GM12801 (cell line): ENCODE measurements around the gene VAV2.

ENCODE experiments used
- CTCF ChIP-seq: IDR thresholded peaks from one replicate; pipeline ENCODE4 v1.5.1; 2011; ENCODE audit warnings: control low read depth; ENCODE audit not compliant: insufficient read length; ENCODE audit errors: extremely low read depth

The VAV2 gene

GRCh38 chr9:133779516-133780403 is 212.4 kb downstream of the VAV2 start:
- TF ChIP-seq CTCF, result no peak

GRCh38 chr9:133779081-133779480 is 213.0 kb downstream of the VAV2 start:
- no peak for TF ChIP-seq CTCF

GRCh38 chr9:133778336-133779013 is 213.6 kb downstream of the VAV2 start:
- no peak for TF ChIP-seq CTCF

- no peak for TF ChIP-seq CTCF
Observed at GRCh38 chr9:133777871-133778270, 214.3 kb downstream of the VAV2 start.

- no peak for TF ChIP-seq CTCF
Observed at GRCh38 chr9:133777068-133777791, 214.9 kb downstream of the VAV2 start.

GRCh38 chr9:133775951-133776905 is 215.9 kb downstream of the VAV2 start:
- no peak for TF ChIP-seq CTCF

GRCh38 chr9:133775291-133775690 is 216.8 kb downstream of the VAV2 start:
- TF ChIP-seq CTCF, result no peak
